Measurements from ENCODE around the gene CRABP1.

- no peak for TF ChIP-seq ZNF398 (tag by site-specific recombination; IDR thresholded peaks at IDR 0.05)
- no peak for TF ChIP-seq KLF16 (tag by site-specific recombination; IDR thresholded peaks at IDR 0.05)
- TF ChIP-seq CTCF (tag by site-specific recombination; IDR thresholded peaks at IDR 0.05), result peak; percentile 57
- no peak for TF ChIP-seq ZNF274 (IDR thresholded peaks at IDR 0.05; ENCODE audit: low read length)
- TF ChIP-seq ZNF274 (tag by site-specific recombination; IDR thresholded peaks at IDR 0.05; ENCODE audit: borderline replicate concordance), result no peak
- no peak for TF ChIP-seq HOXC10 (CRISPR knock-in tag; IDR thresholded peaks at IDR 0.05)
- no peak for TF ChIP-seq ZNF280D (tag by site-specific recombination; IDR thresholded peaks at IDR 0.05)
Observed at GRCh38 chr15:78315686-78316282, 24.4 kb upstream of the CRABP1 start.

Data from HEK293 (cell line).